Liver (tissue), 3 donors: ENCODE data around the gene NAP1L4.

ENCODE experiments used
- CTCF ChIP-seq: fragments of 150-350 bp; IDR thresholded peaks from 2 replicates; pipeline ENCODE4 v1.5.1; 2017; ENCODE audit warnings: improper control_type of control experiment, low read depth, low read length; ENCODE audit not compliant: missing input control
- GABPA ChIP-seq, 2 donors: IDR thresholded peaks in 1 of 2; conservative IDR thresholded peaks in 1 of 2; 2 replicates each; pipeline ENCODE4 v1.6.1; 2016; ENCODE audit warnings: antibody characterized with exemption in 2 of 2, mild to moderate bottlenecking in 1 of 2, moderate library complexity in 1 of 2
- TAF1 ChIP-seq: conservative IDR thresholded peaks from 2 replicates; pipeline ENCODE4 v1.6.1; 2016; ENCODE audit warnings: antibody characterized with exemption, mild to moderate bottlenecking
- TF ChIP-seq, protein P1 (sequence below): IDR thresholded peaks from 2 replicates; pipeline ENCODE4 v1.6.1; 2016; ENCODE audit warnings: antibody characterized with exemption
- donor health status: healthy.
- donor health status: healthy.

DNA sequence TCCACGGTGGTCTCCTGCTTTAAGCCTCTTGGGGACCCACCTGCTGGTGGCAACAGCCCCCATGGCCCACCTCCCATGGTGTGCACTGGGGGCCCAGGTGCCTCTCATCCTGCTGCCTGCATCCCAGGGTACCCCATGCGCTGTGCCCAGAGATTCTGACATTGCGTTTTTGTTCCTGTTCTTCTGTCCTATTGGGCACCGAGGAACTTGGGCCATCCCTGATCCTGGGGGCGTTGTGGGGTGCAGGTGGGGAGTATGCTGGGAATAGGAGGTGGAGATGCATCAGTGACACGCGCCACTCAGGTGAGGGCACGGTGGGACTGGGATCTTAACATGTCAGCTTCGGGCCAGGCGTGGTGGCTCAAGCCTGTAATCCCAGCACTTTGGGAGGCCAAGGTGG lies 12.4 kb upstream of the NAP1L4 start:
- TF ChIP-seq CTCF (no peak), TAF1 (no peak), GABPA (IDR thresholded peaks at IDR 0.05 in 1 of 2, conservative IDR thresholded peaks at IDR 0.05 in 1 of 2) (no peak)
- TF ChIP-seq, protein P1, sequence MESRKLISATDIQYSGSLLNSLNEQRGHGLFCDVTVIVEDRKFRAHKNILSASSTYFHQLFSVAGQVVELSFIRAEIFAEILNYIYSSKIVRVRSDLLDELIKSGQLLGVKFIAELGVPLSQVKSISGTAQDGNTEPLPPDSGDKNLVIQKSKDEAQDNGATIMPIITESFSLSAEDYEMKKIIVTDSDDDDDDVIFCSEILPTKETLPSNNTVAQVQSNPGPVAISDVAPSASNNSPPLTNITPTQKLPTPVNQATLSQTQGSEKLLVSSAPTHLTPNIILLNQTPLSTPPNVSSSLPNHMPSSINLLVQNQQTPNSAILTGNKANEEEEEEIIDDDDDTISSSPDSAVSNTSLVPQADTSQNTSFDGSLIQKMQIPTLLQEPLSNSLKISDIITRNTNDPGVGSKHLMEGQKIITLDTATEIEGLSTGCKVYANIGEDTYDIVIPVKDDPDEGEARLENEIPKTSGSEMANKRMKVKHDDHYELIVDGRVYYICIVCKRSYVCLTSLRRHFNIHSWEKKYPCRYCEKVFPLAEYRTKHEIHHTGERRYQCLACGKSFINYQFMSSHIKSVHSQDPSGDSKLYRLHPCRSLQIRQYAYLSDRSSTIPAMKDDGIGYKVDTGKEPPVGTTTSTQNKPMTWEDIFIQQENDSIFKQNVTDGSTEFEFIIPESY: no peak
